Endothelial cell of umbilical vein (primary cell): ENCODE measurements around the gene PPP1R13B. TPM values are rescaled to one million over a fixed set of nuclear protein-coding genes. Genes with fewer than 3 reads are reported as not detected.

ENCODE experiments used
- BruUV-seq: library from RNA; stranded (reverse); fragments of 400-500 nt; replicated peaks from 2 replicates; lab custom pipeline; 2021; lab: Mats Ljungman, UMichigan
- CTCF ChIA-PET: fragments of 300-600, 350-600 bp; sonication (Branson Sonifier 250); formaldehyde crosslinking; loops from one replicate; lab custom pipeline; 2021; ENCODE audit warnings: antibody characterized with exemption, inconsistent platforms; lab: Charles Lee
- POLR2A ChIA-PET: fragments of 300-600, 350-600 bp; sonication (Branson Sonifier 250); formaldehyde crosslinking; loops from one replicate; lab custom pipeline; 2021; ENCODE audit warnings: antibody characterized with exemption, inconsistent platforms; lab: Charles Lee
- DNase-seq: peaks from one replicate; pipeline ENCODE4 v3.0.0-alpha.2; 2011; ENCODE audit warnings: low read depth, low spot score
- FAIRE-seq: peaks from 2 replicates; lab custom pipeline; 2011; peaks lifted over from hg19 to GRCh38; lab: Jason Lieb, UNC
- H2AFZ ChIP-seq: 2 replicates; pipeline ENCODE4 v1.6.0; 2012; ENCODE audit warnings: low read depth, low read length, control low read depth, inconsistent platforms
- H3K27ac ChIP-seq: 2 replicates; pipeline ENCODE4 v1.5.1; 2011; ENCODE audit warnings: low read depth, mild to moderate bottlenecking, control low read depth, low read length, moderate library complexity; ENCODE audit not compliant: insufficient read depth
- H3K27me3 ChIP-seq, 2 experiments: 2 replicates each; pipeline versions ENCODE4 v1.6.0 to v1.6.1; 2011; ENCODE audit warnings: low read length in 2 of 2, mixed read lengths in 1 of 2; ENCODE audit not compliant: control insufficient read depth in 2 of 2, insufficient read depth in 2 of 2
- H3K36me3 ChIP-seq, 2 experiments: 2 replicates in 1 of 2; 3 replicates in 1 of 2; pipeline ENCODE4 v1.5.1; 2011; ENCODE audit warnings: low read length in 2 of 2, mild to moderate bottlenecking in 1 of 2, moderate library complexity in 1 of 2; ENCODE audit not compliant: control insufficient read depth in 2 of 2, insufficient read depth in 2 of 2; ENCODE audit errors: extremely low read depth in 1 of 2
- H3K4me1 ChIP-seq: 3 replicates; pipeline ENCODE4 v1.5.1; 2011; ENCODE audit warnings: mild to moderate bottlenecking, low read length; ENCODE audit not compliant: control insufficient read depth, insufficient read depth; ENCODE audit errors: extremely low read depth
- H3K4me2 ChIP-seq: 2 replicates; pipeline ENCODE4 v1.6.1; 2011; ENCODE audit warnings: low read length, control low read depth, mixed read lengths; ENCODE audit not compliant: insufficient read depth
- H3K4me3 ChIP-seq, 3 experiments: fragments of 200-600 bp in 1 of 3; sonication (generic), shearing (Covaris generic) in 1 of 3; replicated peaks in 1 of 3; 2 replicates each; pipeline ENCODE4 v1.5.1; 2011 to 2016; ENCODE audit warnings: control low read depth in 3 of 3, low read length in 3 of 3, mild to moderate bottlenecking in 2 of 3, inconsistent platforms in 1 of 3, low read depth in 1 of 3, moderate library complexity in 1 of 3; ENCODE audit not compliant: insufficient read depth in 1 of 3
- H3K79me2 ChIP-seq: 2 replicates; pipeline ENCODE4 v1.6.0; 2012; ENCODE audit warnings: low read length, inconsistent platforms; ENCODE audit not compliant: control insufficient read depth, insufficient read depth
- H3K9ac ChIP-seq: replicated peaks from 2 replicates; pipeline ENCODE3; 2011; ENCODE audit warnings: low read length, control low read depth; ENCODE audit not compliant: insufficient read depth; ENCODE audit errors: extremely low read depth
- H3K9me1 ChIP-seq: replicated peaks from 3 replicates; pipeline ENCODE4 v1.6.0; 2011; ENCODE audit warnings: mild to moderate bottlenecking, low read length; ENCODE audit not compliant: control insufficient read depth, insufficient read depth; ENCODE audit errors: extremely low read depth
- H3K9me3 ChIP-seq: replicated peaks from 2 replicates; pipeline ENCODE4 v1.5.1; 2012; ENCODE audit warnings: low read length, inconsistent platforms; ENCODE audit not compliant: control insufficient read depth, insufficient read depth
- H4K20me1 ChIP-seq: replicated peaks from 2 replicates; pipeline ENCODE3; 2011; ENCODE audit warnings: mild to moderate bottlenecking, low read length; ENCODE audit not compliant: control insufficient read depth, insufficient read depth; ENCODE audit errors: extremely low read depth
- CTCF ChIP-seq, 2 donors: IDR thresholded peaks; 1 replicate in 1 of 2; 2 replicates in 1 of 2; pipeline ENCODE4 v1.5.1; 2011; ENCODE audit warnings: low read length in 2 of 2, mild to moderate bottlenecking in 2 of 2, moderate library complexity in 2 of 2, control low read depth in 1 of 2, inconsistent platforms in 1 of 2, low read depth in 1 of 2; ENCODE audit not compliant: insufficient read depth in 1 of 2; ENCODE audit errors: extremely low read depth in 1 of 2
- EZH2 ChIP-seq: IDR thresholded peaks from 2 replicates; pipeline ENCODE4 v1.6.1; 2012; ENCODE audit warnings: borderline replicate concordance, low read depth, mild to moderate bottlenecking, moderate library complexity, low read length, inconsistent platforms; ENCODE audit not compliant: severe bottlenecking
- GATA2 ChIP-seq: IDR thresholded peaks from 2 replicates; pipeline ENCODE4 v1.7.0; 2011; ENCODE audit warnings: low read depth, mild to moderate bottlenecking, moderate library complexity, mixed read lengths, low read length; ENCODE audit not compliant: insufficient read length, insufficient read depth
- JUN ChIP-seq: IDR thresholded peaks from 2 replicates; pipeline ENCODE4 v1.6.1; 2011; ENCODE audit warnings: borderline replicate concordance, low read depth; ENCODE audit not compliant: insufficient read length, insufficient read depth
- MYC ChIP-seq: IDR thresholded peaks from one replicate; pipeline ENCODE4 v1.6.1; 2011; ENCODE audit warnings: mild to moderate bottlenecking, low read depth, low read length
- POLR2A ChIP-seq: IDR thresholded peaks from 2 replicates; pipeline ENCODE4 v1.6.1; 2012; ENCODE audit warnings: low read depth, mild to moderate bottlenecking, control low read depth, low read length
- POLR2AphosphoS5 ChIP-seq: IDR thresholded peaks from 2 replicates; pipeline ENCODE4 v1.6.1; 2012; ENCODE audit warnings: low read depth, mild to moderate bottlenecking, control low read depth, low read length, moderate library complexity; ENCODE audit not compliant: insufficient read depth
- dilution Hi-C: fragments of 300-500 bp; cut with MboI; formaldehyde crosslinking; loops from one replicate; pipeline ENCODE4 v1.15.0; 2019; ENCODE audit warnings: low sequenced_read_pairs; ENCODE audit not compliant: extremely low pct_ligation_motif_present
- intact Hi-C: fragments of 100-400 bp; cut with micrococcal nuclease; formaldehyde crosslinking; loops from one replicate; pipeline ENCODE4 v1.10.0; 2022
- polyA plus RNA-seq, 4 experiments: library from polyadenylated mRNA; depleted of rRNA in 3 of 4; stranded (reverse) in 3 of 4; unstranded in 1 of 4; fragments of >200 nt; gene quantifications; 2 replicates each; pipeline versions ENCODE4 v1.2.1 to v1.2.3, GENCODE V29; 2011 to 2012; ENCODE audit warnings: missing spikeins in 1 of 4
- total RNA-seq: library from RNA; stranded (reverse); gene quantifications from 2 replicates; pipeline ENCODE4 v1.2.3, GENCODE V29; 2021
- TF ChIP-seq, protein P1 (sequence below): IDR thresholded peaks from 2 replicates; pipeline ENCODE4 v1.6.1; 2011; ENCODE audit not compliant: insufficient read depth, insufficient read length

The PPP1R13B gene
- total and polyA plus RNA-seq, 2 donors (not counting 3 experiments of a cell fraction or from before 2014, with no cell fraction given), result 10.0 to 30.0 TPM

DNA sequence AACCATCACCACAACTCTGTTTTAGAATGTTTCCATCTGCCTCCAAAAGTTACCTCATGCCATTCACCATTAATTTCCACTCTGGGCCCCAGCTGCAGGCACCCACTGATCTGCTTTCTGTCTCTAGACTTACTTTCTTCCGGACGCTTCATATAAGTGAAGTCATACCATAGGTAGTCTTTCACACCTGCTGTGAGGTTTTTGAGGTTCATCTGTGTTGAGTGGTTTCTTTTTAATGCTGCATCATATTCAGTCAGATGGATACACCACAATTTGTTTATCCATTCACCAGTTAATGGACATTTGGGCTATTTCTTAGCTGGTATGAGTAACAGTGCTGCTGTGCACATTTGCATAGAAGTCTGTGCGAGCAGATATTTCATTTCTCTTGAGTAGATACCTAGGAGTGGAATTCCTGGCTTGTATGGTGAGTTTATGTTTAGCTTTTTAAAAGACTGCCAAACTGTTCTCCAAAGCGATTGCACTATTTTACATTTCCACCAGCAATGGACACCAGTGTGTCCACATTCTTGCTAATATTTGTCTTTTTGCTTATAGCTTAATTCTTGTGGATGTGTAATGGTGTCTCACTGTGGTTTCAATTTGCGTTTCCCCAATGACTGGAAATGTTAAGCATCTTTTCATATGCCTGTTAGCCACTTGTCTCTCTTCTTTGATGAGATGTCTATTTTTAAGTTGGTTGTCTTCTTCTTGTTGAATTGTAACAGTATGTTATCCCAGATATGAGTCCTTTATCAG lies 83.5 kb downstream of the PPP1R13B start:
- Histone ChIP-seq H3K4me3 (no peak overlapping the region), H3K9me1 (no peaks in the 10 kb centered on the region), H3K27ac (no peak overlapping the region), H3K9ac (no peak overlapping the region), H2AFZ (no peak overlapping the region), H3K27me3 (no peaks in the 10 kb centered on the region), H3K9me3 (no peaks in the 10 kb centered on the region), H3K36me3 (no peaks in the 10 kb centered on the region), H3K4me1 (peaks cover 5% of the 10 kb centered on the region), H3K79me2 (no peaks in the 10 kb centered on the region), H3K4me2 (no peak overlapping the region), H4K20me1 (no peaks in the 10 kb centered on the region)
- dilution Hi-C loops, result no loop called here
- CTCF ChIA-PET, result interaction anchor here (0.8 to 1.4 kb wide), 2 partner anchors 11 to 57 kb away, joined by 3 read pairs; no protein-coding TSS in a partner anchor
- FAIRE-seq (no peak), DNase-seq (no peak)
- POLR2A ChIA-PET, result no interaction called here
- intact Hi-C loops, result no loop called here
- BruUV-seq, result no TSS peak
- TF ChIP-seq JUN (no peak), MYC (no peak), CTCF (IDR thresholded peaks at IDR 0.05; ENCODE audit: extremely low read depth in 1 of 2, insufficient read depth in 1 of 2, low read depth in 1 of 2, low read length in 2 of 2) (no peak), POLR2A (no peak), POLR2AphosphoS5 (no peak), EZH2 (no peak), GATA2 (no peak)
- TF ChIP-seq, protein P1, sequence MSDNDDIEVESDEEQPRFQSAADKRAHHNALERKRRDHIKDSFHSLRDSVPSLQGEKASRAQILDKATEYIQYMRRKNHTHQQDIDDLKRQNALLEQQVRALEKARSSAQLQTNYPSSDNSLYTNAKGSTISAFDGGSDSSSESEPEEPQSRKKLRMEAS, result no peak
